HG03097 (cell line): Measurements from ENCODE around the gene ITGA5.

Experiments used
- ATAC-seq: cut with Tn5 transposase; IDR thresholded peaks from one replicate; pipeline ENCODE4 v1.9.1; 2021; ENCODE audit not compliant: unreplicated experiment, low FRiP score

Gene ITGA5

GRCh38 chr12:54374562-54375258 lies 44.4 kb downstream of the ITGA5 start:
- ATAC-seq, result no peak

- ATAC-seq, result no peak
Measured at GRCh38 chr12:54373649-54374561, 45.2 kb downstream of the ITGA5 start.

- ATAC-seq, result no peak
Measured at GRCh38 chr12:54372113-54372806, 46.8 kb downstream of the ITGA5 start.

- no peak for ATAC-seq
Measured at GRCh38 chr12:54371328-54372112, 47.5 kb downstream of the ITGA5 start.

- ATAC-seq, result no peak
Measured at GRCh38 chr12:54370171-54370730, 48.8 kb downstream of the ITGA5 start.

GRCh38 chr12:54369597-54370131 lies 49.4 kb downstream of the ITGA5 start:
- no peak for ATAC-seq

GRCh38 chr12:54368709-54369596 lies 50.1 kb downstream of the ITGA5 start:
- no peak for ATAC-seq

- no peak for ATAC-seq
Measured at GRCh38 chr12:54368025-54368708, 50.9 kb downstream of the ITGA5 start.

- peak; percentile 56 for ATAC-seq
Measured at GRCh38 chr12:54364413-54364812, 54.7 kb downstream of the ITGA5 start, which contains the start of gene GPR84. GPR84 (minus strand) TSS chr12:54364486; CDS start chr12:54363851, 635 bp downstream.

- no peak for ATAC-seq
Measured at GRCh38 chr12:54363618-54364017, 55.4 kb downstream of the ITGA5 start.

GRCh38 chr12:54363047-54363446 lies 56.0 kb downstream of the ITGA5 start:
- ATAC-seq, result no peak

- ATAC-seq, result no peak
Measured at GRCh38 chr12:54360717-54361456, 58.2 kb downstream of the ITGA5 start.

GRCh38 chr12:54359762-54360351 lies 59.2 kb downstream of the ITGA5 start:
- ATAC-seq, result no peak

- peak; percentile 92 for ATAC-seq
Measured at GRCh38 chr12:54358945-54359761, 59.9 kb downstream of the ITGA5 start.

- no peak for ATAC-seq
Measured at GRCh38 chr12:54358191-54358944, 60.7 kb downstream of the ITGA5 start.
